DOHH2 (cell line): ENCODE data around the gene RUSC1.
A peak's percentile ranks its signal among the peaks of the same experiment; 100 is the strongest.

Experiments used
- H3F3A ChIP-seq: fragments of 200-600 bp; sonication (generic), shearing (Covaris generic); 2 replicates; pipeline ENCODE4 v1.6.0; 2016; ENCODE audit warnings: antibody characterized with exemption, mild to moderate bottlenecking; ENCODE audit not compliant: control insufficient read depth, insufficient read depth
- H3K27ac ChIP-seq: fragments of 200-600 bp; sonication (generic); 2 replicates; pipeline ENCODE4 v1.5.1; 2014; ENCODE audit warnings: low read depth, mild to moderate bottlenecking, low read length, moderate library complexity
- H3K27me3 ChIP-seq: fragments of 200-600 bp; sonication (generic); 2 replicates; pipeline ENCODE4 v1.6.1; 2014; ENCODE audit warnings: mild to moderate bottlenecking, low read length, mixed read lengths; ENCODE audit not compliant: control insufficient read depth
- H3K36me3 ChIP-seq: fragments of 200-600 bp; sonication (generic); 2 replicates; pipeline ENCODE4 v1.6.1; 2014; ENCODE audit warnings: mild to moderate bottlenecking, low read length, moderate library complexity, mixed read lengths; ENCODE audit not compliant: control insufficient read depth
- H3K4me1 ChIP-seq: fragments of 200-600 bp; sonication (generic); 2 replicates; pipeline ENCODE4 v1.6.1; 2014; ENCODE audit warnings: mild to moderate bottlenecking, low read length, mixed read lengths; ENCODE audit not compliant: control insufficient read depth
- H3K4me2 ChIP-seq: fragments of 200-600 bp; sonication (generic); 2 replicates; pipeline ENCODE4 v1.6.0; 2014; ENCODE audit warnings: mild to moderate bottlenecking, low read length, moderate library complexity
- H3K4me3 ChIP-seq: fragments of 200-600 bp; sonication (generic); 2 replicates; pipeline ENCODE4 v1.5.1; 2014; ENCODE audit warnings: mild to moderate bottlenecking, low read length, mixed read lengths
- H3K79me2 ChIP-seq: fragments of 200-600 bp; sonication (generic); 2 replicates; pipeline ENCODE4 v1.6.1; 2014; ENCODE audit warnings: mild to moderate bottlenecking, low read length, mixed read lengths; ENCODE audit not compliant: control insufficient read depth
- H3K9me2 ChIP-seq: fragments of 200-600 bp; sonication (generic); replicated peaks from 2 replicates; pipeline ENCODE4 v1.6.1; 2014; ENCODE audit warnings: mild to moderate bottlenecking, low read length, mixed read lengths; ENCODE audit not compliant: control insufficient read depth
- H3K9me3 ChIP-seq: fragments of 200-600 bp; sonication (generic); 2 replicates; pipeline ENCODE4 v1.6.1; 2014; ENCODE audit warnings: antibody characterized with exemption, low read length, mixed read lengths; ENCODE audit not compliant: control insufficient read depth, insufficient read depth
- H4K20me1 ChIP-seq: fragments of 200-600 bp; sonication (generic); 2 replicates; pipeline ENCODE4 v1.6.0; 2014; ENCODE audit warnings: low read depth, mild to moderate bottlenecking, antibody characterized with exemption, low read length, moderate library complexity; ENCODE audit not compliant: control insufficient read depth, insufficient read depth
- CTCF ChIP-seq: fragments of 200-600 bp; sonication (generic); IDR thresholded peaks from one replicate; pipeline ENCODE4 v1.5.1; 2014; ENCODE audit warnings: antibody characterized with exemption, mild to moderate bottlenecking, low read depth, low read length; ENCODE audit not compliant: poor library complexity, severe bottlenecking
- EZH2phosphoT487 ChIP-seq: fragments of 200-600 bp; sonication (generic); IDR thresholded peaks from 2 replicates; pipeline ENCODE4 v1.6.1; 2017; ENCODE audit warnings: borderline replicate concordance, mild to moderate bottlenecking, antibody characterized with exemption, low read length, moderate library complexity, mixed read lengths

The RUSC1 gene

DNA sequence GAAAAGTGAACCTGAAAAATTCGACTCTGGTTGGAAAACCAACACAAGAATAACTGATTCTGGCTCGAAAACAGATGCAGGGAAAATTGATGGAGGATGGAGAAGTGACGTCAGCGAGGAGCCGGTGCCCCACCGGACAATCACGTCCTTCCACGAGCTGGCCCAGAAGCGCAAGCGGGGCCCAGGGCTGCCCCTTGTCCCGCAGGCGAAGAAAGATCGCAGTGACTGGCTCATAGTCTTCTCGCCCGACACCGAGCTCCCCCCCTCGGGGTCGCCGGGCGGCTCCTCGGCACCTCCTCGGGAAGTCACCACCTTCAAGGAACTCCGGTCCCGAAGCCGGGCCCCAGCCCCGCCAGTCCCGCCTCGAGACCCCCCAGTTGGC is 1.9 kb downstream of the RUSC1 start:
- peak overlapping the region; percentile 99 for H3K4me3 ChIP-seq
- peak overlapping the region; percentile 100 for H3K4me2 ChIP-seq
- 0 out of 2 replicates have a peak, but pooled peaks cover 4% of the 10 kb centered on the region for H4K20me1 ChIP-seq
- peaks cover 30% of the 10 kb centered on the region for H3F3A ChIP-seq
- H3K36me3 ChIP-seq, result peaks cover 43% of the 10 kb centered on the region
- H3K4me1 ChIP-seq, result peaks cover 48% of the 10 kb centered on the region
- TF ChIP-seq EZH2phosphoT487, result no peak
- TF ChIP-seq CTCF, result no peak
- no peak overlapping the region for H3K27ac ChIP-seq
- H3K9me3 ChIP-seq, result no peaks in the 10 kb centered on the region
- no peaks in the 10 kb centered on the region for H3K27me3 ChIP-seq
- peaks cover 10% of the 10 kb centered on the region for H3K79me2 ChIP-seq
- H3K9me2 ChIP-seq, result no peaks in the 10 kb centered on the region

- peak overlapping the region; percentile 89 for H3K27ac ChIP-seq
- no peaks in the 10 kb centered on the region for H3K9me3 ChIP-seq
- peaks cover 24% of the 10 kb centered on the region for H3F3A ChIP-seq
- H3K4me2 ChIP-seq, result peak overlapping the region; percentile 100
- H4K20me1 ChIP-seq, result 0 out of 2 replicates have a peak, but pooled peaks cover 4% of the 10 kb centered on the region
- H3K4me3 ChIP-seq, result peak overlapping the region; percentile 99
- H3K27me3 ChIP-seq, result no peaks in the 10 kb centered on the region
- peaks cover 45% of the 10 kb centered on the region for H3K4me1 ChIP-seq
- H3K36me3 ChIP-seq, result peaks cover 43% of the 10 kb centered on the region
- peaks cover 10% of the 10 kb centered on the region for H3K79me2 ChIP-seq
- no peaks in the 10 kb centered on the region for H3K9me2 ChIP-seq
- TF ChIP-seq EZH2phosphoT487, result no peak
- TF ChIP-seq CTCF, result peak; percentile 88
Observed at GRCh38 chr1:155322953-155323728, 2.4 kb downstream of the RUSC1 start.

GRCh38 chr1:155323729-155324036 is 3.0 kb downstream of the RUSC1 start:
- Histone ChIP-seq H3F3A (peaks cover 18% of the 10 kb centered on the region), H3K9me2 (no peaks in the 10 kb centered on the region), H3K36me3 (peaks cover 37% of the 10 kb centered on the region), H4K20me1 (0 out of 2 replicates have a peak, but pooled peaks cover 4% of the 10 kb centered on the region), H3K9me3 (no peaks in the 10 kb centered on the region), H3K4me2 (peak overlapping the region; percentile 100), H3K4me3 (peak overlapping the region; percentile 99), H3K4me1 (peaks cover 45% of the 10 kb centered on the region), H3K27me3 (no peaks in the 10 kb centered on the region), H3K79me2 (peaks cover 10% of the 10 kb centered on the region), H3K27ac (peak overlapping the region; percentile 89)
- TF ChIP-seq CTCF, result no peak
- no peak for TF ChIP-seq EZH2phosphoT487
